HG03064 (cell line): ENCODE results near the gene PHAX.
"Not testable (repeated sequence)": the region's sequence is repeated elsewhere in the genome, so short reads cannot be mapped to it uniquely, and the experiment has no call there.

Experiments
- ATAC-seq: cut with Tn5 transposase; IDR thresholded peaks from one replicate; pipeline ENCODE4 v1.9.1; 2021; ENCODE audit warnings: low read depth; ENCODE audit not compliant: unreplicated experiment

Gene PHAX

DNA sequence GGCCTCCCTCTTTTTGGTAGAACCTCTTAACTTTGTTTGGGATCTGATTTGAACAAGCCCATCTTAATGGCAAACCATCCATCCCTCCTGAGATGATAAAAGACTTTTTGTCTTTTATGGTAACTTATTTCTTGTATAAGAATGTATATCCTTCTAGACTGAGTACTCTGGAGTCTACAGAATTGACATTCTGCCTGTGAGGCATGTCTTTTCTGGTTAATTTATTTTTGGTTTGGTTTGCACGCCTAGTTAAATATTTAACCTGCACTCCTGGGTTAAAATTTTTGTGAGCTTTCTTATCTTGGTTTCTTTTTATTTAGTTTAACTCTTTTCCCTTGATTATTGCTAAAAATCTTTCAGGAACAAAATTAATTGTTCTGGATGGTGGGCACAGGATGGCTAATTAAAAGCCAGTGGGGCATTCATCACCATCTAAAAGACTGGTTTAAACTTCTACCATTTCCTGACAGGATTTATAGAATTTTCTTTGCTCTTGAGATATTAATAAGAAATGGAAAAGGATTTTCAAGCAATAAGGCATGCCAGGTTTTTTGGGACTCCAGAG is 50.3 kb downstream of the PHAX start:
- ATAC-seq = peak; percentile 56

DNA sequence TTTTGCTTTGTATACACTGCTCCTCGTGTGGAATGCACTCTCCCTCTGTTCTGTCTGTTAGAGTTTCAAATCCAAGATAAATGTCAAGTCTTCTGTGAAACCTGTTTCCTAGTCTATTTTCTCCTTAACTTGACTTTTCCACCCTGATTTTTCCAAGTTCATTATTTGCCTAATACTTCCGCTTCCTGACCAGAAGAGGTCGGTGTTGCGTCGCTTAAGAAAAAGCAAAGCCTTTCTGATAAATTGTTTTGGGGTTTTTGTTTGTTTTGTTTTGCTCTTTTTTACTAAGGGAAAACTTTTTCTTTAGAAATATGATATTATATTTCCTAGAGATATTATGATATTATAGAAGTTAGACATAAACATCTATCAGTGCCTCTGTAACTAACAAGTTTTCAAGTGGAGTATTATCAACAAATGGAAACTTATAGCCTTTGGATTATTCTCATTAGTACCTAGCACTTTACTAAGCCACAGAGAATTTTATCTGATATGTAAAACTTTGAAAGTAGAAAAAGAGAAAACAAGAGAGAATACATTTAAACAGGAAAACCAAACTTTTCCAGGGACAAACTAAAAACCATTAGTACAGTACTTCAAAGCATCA is 55.8 kb downstream of the PHAX start:
- no peak for ATAC-seq

DNA sequence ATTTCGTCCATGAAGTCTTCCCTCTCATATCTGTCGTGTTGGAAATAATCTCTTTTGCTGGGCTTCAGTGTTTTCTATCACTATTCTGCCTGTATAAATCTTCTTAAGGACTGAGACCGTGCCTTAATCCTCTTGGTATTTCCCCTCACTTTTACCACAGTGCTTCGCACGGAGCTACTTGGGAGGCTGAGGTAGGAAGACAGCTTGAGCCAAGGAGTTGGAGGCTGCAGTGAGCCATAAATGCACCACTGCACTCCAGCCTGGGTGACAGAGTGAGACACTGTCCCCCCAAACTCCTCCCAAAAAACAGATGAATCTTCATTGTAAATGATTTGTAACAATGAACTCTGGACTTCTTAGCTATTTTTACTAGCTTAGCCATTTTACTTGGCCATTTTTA is 57.8 kb downstream of the PHAX start:
- ATAC-seq = no peak

DNA sequence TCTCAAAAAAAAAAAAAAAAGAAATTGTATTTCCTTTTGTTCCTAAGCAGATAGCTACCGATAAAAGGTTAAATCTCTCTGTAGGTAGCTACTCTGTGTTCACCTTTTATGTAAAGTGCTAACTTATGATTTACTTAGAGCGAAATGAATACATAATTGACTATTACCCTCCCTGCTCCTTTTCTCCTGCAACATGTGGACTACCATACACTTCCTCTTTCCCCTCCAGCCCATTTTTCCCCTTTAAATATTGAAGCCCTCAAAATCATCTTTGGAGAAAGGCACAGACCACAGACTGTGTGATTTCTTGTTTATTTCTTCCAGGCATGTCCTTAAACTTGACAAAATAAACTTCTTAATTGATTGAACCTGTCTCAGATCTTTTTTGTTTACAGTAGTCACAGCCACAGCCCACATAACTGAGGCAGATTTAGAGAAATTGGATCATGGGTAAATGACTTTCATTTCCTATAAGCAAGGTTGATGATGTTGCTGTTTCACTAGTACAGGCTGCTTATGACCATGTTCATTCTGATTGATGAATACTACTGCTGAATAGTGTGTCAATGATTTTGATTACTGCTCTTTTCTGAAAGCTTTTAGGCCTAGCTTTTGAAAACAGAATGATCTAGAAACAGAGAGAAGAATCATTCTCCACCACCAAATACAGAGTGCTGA is 59.2 kb downstream of the PHAX start:
- ATAC-seq = no peak

DNA sequence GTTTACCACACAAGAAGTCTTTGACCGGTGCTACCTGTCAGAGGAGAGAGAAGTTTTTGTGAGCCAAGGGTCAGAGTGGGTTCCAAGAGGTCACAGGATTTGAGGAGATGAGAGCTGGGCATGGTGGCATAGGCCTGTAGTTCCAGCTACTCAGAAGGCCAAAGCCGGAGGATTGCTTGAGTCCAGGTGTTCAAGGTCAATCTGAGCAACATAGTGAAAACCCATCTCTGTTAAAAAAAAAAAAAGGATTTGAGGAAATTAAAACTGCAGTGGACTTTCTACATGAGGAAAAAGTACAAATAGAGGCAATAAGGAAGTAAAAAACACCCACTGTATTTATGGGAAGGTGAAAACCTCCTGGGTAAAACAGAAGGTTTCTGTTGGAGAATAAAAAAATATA is 63.8 kb downstream of the PHAX start:
- ATAC-seq = no peak

DNA sequence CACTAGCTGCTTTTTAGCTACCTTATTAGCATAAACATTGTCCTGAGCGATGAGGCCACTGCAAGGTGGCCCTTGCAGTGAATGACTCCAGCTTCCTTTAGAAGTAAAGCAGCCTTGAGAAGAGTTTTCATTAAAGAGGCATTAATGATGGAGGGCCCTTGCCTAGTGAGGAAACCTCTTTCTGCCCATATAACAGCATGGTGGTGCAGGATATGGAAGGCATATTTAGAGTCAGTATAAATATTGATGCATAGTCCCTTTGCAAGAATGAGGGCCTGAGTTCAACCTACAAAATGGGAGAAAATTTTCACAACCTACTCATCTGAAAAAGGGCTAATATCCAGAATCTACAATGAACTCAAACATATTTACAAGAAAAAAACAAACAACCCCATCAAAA is 69.4 kb downstream of the PHAX start:
- ATAC-seq = not testable (repeated sequence)

DNA sequence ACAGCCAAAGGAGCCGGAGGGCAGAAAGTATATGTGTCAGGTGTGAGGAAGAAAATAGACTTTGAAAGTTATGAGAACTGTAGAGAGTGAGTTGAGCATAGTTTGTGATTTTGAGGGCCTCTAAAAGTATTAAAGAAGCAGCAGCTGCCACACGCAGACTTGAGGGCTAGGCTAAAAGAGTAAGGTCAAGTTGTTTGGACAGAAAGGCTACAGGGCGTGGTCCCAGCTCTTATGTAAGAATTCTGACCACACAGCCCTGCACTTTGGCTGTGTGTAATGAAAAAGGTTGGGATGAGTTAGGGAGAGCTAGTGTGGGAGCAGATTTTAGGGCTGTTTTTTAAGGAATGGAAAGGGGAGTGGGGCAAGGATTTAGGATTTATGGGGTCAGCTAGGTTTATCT is 70.9 kb downstream of the PHAX start:
- ATAC-seq = not testable (repeated sequence)

DNA sequence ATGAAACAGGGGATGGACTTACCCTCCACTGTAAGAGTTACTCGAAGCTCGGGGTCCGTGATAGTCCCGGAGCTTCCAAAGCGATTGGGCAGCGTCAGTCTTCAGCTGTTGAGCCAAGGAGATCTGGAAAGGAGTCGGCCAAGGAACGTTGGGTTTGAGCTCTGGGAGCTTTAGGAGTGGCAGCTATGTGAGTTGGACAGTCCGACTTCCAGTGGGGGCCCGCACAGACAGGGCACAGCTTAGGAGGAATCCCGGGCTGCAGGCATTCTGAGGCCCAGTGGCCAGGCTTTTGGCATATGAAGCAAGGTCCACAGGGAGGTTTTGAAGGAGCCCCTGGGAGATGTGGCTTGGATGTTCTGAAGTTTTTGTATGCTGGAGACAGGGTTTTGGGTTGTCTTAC is 72.7 kb downstream of the PHAX start:
- ATAC-seq = no peak

DNA sequence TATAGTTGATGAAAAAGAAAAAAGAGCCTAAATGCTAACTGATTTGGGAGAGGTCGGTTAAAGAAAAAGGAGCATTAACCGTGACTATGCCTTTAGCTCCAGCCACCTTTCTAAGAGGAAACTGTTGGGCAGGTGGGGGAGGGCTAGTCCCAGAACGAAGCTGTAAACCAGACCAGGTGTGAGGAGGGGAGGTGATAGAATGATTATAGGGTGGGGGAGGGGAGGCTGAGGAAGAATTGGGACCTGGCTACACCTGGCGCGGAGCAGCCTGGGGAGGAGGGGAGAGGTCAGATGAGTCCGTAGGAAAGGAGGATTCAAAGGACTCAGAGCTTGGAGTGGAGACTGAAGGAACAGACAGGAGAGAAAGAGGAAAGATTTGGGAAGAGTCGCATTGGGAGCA is 73.4 kb downstream of the PHAX start:
- no peak for ATAC-seq

DNA sequence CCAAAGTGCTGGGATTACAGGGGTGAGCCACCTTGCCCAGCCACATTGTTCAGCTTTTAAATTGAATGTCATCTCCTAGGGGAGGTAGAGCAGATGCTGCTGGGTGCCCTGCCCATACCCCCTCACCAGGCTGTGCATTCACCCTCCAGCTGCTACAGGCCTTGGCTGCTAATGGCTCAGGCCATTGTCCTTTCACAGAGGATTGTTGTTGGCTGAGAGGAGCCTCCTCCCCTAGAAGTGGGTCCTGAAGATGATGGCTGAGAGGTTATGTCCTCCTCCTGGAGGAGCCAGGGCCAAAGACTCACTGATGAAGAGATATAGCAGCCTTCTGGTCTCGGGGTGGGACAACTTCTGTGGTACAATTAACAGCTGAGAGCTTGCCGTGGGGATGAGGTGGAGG is 74.6 kb downstream of the PHAX start:
- ATAC-seq = no peak

DNA sequence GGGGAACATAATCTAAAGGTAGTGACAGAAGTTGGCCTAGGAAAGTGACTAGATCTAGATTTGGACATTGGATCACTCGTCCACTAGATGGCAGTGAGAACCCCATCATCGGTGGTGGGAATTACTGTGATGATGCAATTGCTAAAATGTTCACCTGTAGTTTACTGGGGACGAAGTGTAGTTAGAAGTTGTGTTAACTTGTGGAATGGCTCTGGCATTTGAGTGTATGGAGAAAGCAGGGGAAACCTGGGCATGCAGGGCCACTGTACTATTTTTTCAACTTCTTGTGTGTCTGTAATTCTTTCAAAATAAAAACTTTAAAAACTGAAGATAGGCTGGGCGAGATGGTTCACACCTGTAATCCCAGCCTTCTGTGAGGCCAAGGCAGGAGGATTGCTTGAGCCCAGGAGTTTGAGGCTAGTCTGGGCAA is 75.5 kb downstream of the PHAX start:
- peak; percentile 56 for ATAC-seq
